ENCODE results near the gene NFS1. TPM values are rescaled to one million over a fixed set of nuclear protein-coding genes. Genes with fewer than 3 reads are reported as not detected.
A peak's percentile ranks its signal among the peaks of the same experiment; 100 is the strongest.

NFS1 gene
- total RNA-seq, 2 experiments from 2014 or later: 10.6 to 11.5 TPM

- H3K4me3 Mint-ChIP-seq: no peak overlapping the region
- ChIA-PET CTCF (interaction anchor here (1.4 kb wide), 1 partner anchor 23 kb away, joined by 4 read pairs; no protein-coding TSS in a partner anchor), POLR2A (no interaction called here)
Observed at GRCh38 chr20:35643045-35643444, 56.1 kb downstream of the NFS1 start.

GRCh38 chr20:35641743-35642142, 57.4 kb downstream of the NFS1 start:
- H3K4me3 Mint-ChIP-seq: no peak overlapping the region
- no peak for TF ChIP-seq CTCF (IDR thresholded peaks at IDR 0.05)
- ATAC-seq (ENCODE audit: poor library complexity): no peak
- H3K4me1 ChIP-seq (ENCODE audit: insufficient read depth, low read length): peaks cover 14% of the 10 kb centered on the region
- no peak overlapping the region for H3K4me3 ChIP-seq (ENCODE audit: low read length)
- peaks cover 90% of the 10 kb centered on the region for H3K4me1 Mint-ChIP-seq (ENCODE audit: low read depth)
- no peak overlapping the region for H3K27ac ChIP-seq (ENCODE audit: low read depth in 1 of 2, low read length in 2 of 2)
- H3K27me3 Mint-ChIP-seq: no peaks in the 10 kb centered on the region
- ChIA-PET POLR2A (interaction anchor here (0.8 to 1.4 kb wide), 3 partner anchors 11 to 23 kb away, joined by 3 to 6 read pairs (median 4); no protein-coding TSS in a partner anchor), CTCF (interaction anchor here (0.6 to 1.6 kb wide), 3 partner anchors 22 to 58 kb away, joined by 3 to 4 read pairs (median 3); no protein-coding TSS in a partner anchor)
- intact Hi-C loops (cut with DNase I, micrococcal nuclease): no loop called here
- no peaks in the 10 kb centered on the region for H3K9me3 Mint-ChIP-seq
- peaks cover 7% of the 10 kb centered on the region for H3K36me3 ChIP-seq (ENCODE audit: insufficient read depth, low read length)
- H3K27me3 ChIP-seq (ENCODE audit: control insufficient read depth in 1 of 2, insufficient read depth in 2 of 2, low read length in 2 of 2): no peaks in the 10 kb centered on the region
- no peaks in the 10 kb centered on the region for H3K9me3 ChIP-seq (ENCODE audit: control insufficient read depth in 1 of 2, insufficient read depth in 1 of 2, low read length in 2 of 2)
- H3K27ac Mint-ChIP-seq: peak overlapping the region; percentile 79
- no peak for DNase-seq
- peaks cover 4% of the 10 kb centered on the region for H3K36me3 Mint-ChIP-seq (ENCODE audit: low read depth)

More at GRCh38 chr20:35643045-35643444, 56.1 kb downstream of the NFS1 start:
- no peak overlapping the region for H3K4me3 ChIP-seq (ENCODE audit: low read length)
- H3K4me1 ChIP-seq (ENCODE audit: insufficient read depth, low read length): peaks cover 14% of the 10 kb centered on the region
- H3K36me3 ChIP-seq (ENCODE audit: insufficient read depth, low read length): peaks cover 4% of the 10 kb centered on the region
- no peaks in the 10 kb centered on the region for H3K27me3 Mint-ChIP-seq
- H3K9me3 ChIP-seq (ENCODE audit: control insufficient read depth in 1 of 2, insufficient read depth in 1 of 2, low read length in 2 of 2): no peaks in the 10 kb centered on the region
- peaks cover 85% of the 10 kb centered on the region for H3K4me1 Mint-ChIP-seq (ENCODE audit: low read depth)
- peaks cover 6% of the 10 kb centered on the region for H3K36me3 Mint-ChIP-seq (ENCODE audit: low read depth)
- TF ChIP-seq CTCF (IDR thresholded peaks at IDR 0.05): no peak
- ATAC-seq (ENCODE audit: poor library complexity) (no peak), DNase-seq (no peak)
- H3K9me3 Mint-ChIP-seq: no peaks in the 10 kb centered on the region
- H3K27me3 ChIP-seq (ENCODE audit: control insufficient read depth in 1 of 2, insufficient read depth in 2 of 2, low read length in 2 of 2): no peaks in the 10 kb centered on the region
- peak overlapping the region; percentile 79 for H3K27ac Mint-ChIP-seq
- intact Hi-C loops (cut with DNase I, micrococcal nuclease): no loop called here
- H3K27ac ChIP-seq (ENCODE audit: low read depth in 1 of 2, low read length in 2 of 2): no peak overlapping the region

- Histone ChIP-seq H3K27me3 (ENCODE audit: control insufficient read depth in 1 of 2, insufficient read depth in 2 of 2, low read length in 2 of 2) (no peaks in the 10 kb centered on the region), H3K36me3 (ENCODE audit: insufficient read depth, low read length) (peaks cover 7% of the 10 kb centered on the region), H3K4me1 (ENCODE audit: insufficient read depth, low read length) (peaks cover 12% of the 10 kb centered on the region), H3K27ac (ENCODE audit: low read depth in 1 of 2, low read length in 2 of 2) (no peak overlapping the region), H3K4me3 (ENCODE audit: low read length) (no peak overlapping the region), H3K9me3 (ENCODE audit: control insufficient read depth in 1 of 2, insufficient read depth in 1 of 2, low read length in 2 of 2) (no peaks in the 10 kb centered on the region)
- Mint-ChIP-seq H3K27ac (peak overlapping the region; percentile 79), H3K36me3 (ENCODE audit: low read depth) (peaks cover 4% of the 10 kb centered on the region), H3K4me3 (no peak overlapping the region), H3K27me3 (no peaks in the 10 kb centered on the region), H3K9me3 (no peaks in the 10 kb centered on the region), H3K4me1 (ENCODE audit: low read depth) (peaks cover 86% of the 10 kb centered on the region)
- no peak for TF ChIP-seq CTCF (IDR thresholded peaks at IDR 0.05)
- no peak for DNase-seq
- intact Hi-C loops (cut with DNase I, micrococcal nuclease): no loop called here
- POLR2A ChIA-PET: no interaction called here
- CTCF ChIA-PET: interaction anchor here (1.6 kb wide), 1 partner anchor 21 kb away, joined by 4 read pairs; no protein-coding TSS in a partner anchor
- ATAC-seq (ENCODE audit: poor library complexity): no peak
Observed at GRCh38 chr20:35640724-35641123, 58.4 kb downstream of the NFS1 start.
